Glomerular endothelial cell (primary cell): ENCODE results near the gene NLGN1. TPM values are rescaled to one million over a fixed set of nuclear protein-coding genes. Genes with fewer than 3 reads are reported as not detected.

Source experiments
- DNase-seq: peaks from one replicate; pipeline ENCODE4 v3.0.0-alpha.2; 2011; ENCODE audit warnings: low read depth, low spot score; ENCODE audit errors: extremely low read depth
- total RNA-seq: library from RNA; depleted of rRNA; stranded (reverse); fragments of >200 nt; gene quantifications from 2 replicates; pipeline ENCODE4 v1.2.3, GENCODE V29; 2015

The NLGN1 gene
- total RNA-seq, 1 donor from 2014 or later: 3.0 TPM

- no peak for DNase-seq
Measured at GRCh38 chr3:173823911-173824460, 426.4 kb downstream of the NLGN1 start.

GRCh38 chr3:173825730-173826129, 428.2 kb downstream of the NLGN1 start:
- DNase-seq: no peak

- DNase-seq: no peak
Measured at GRCh38 chr3:173826416-173826815, 428.9 kb downstream of the NLGN1 start.

- DNase-seq: no peak
Measured at GRCh38 chr3:173826901-173827609, 429.5 kb downstream of the NLGN1 start.

GRCh38 chr3:173838644-173839043, 441.1 kb downstream of the NLGN1 start:
- no peak for DNase-seq

- no peak for DNase-seq
Measured at GRCh38 chr3:173839859-173840258, 442.3 kb downstream of the NLGN1 start.

GRCh38 chr3:173841334-173841733, 443.8 kb downstream of the NLGN1 start:
- DNase-seq: no peak

GRCh38 chr3:173843060-173843459, 445.5 kb downstream of the NLGN1 start:
- no peak for DNase-seq

- DNase-seq: no peak
Measured at GRCh38 chr3:173846584-173846983, 449.0 kb downstream of the NLGN1 start.

- no peak for DNase-seq
Measured at GRCh38 chr3:173849489-173849888, 451.9 kb downstream of the NLGN1 start.

- DNase-seq: no peak
Measured at GRCh38 chr3:173857154-173857553, 459.6 kb downstream of the NLGN1 start.

GRCh38 chr3:173862701-173863100, 465.2 kb downstream of the NLGN1 start:
- no peak for DNase-seq

- no peak for DNase-seq
Measured at GRCh38 chr3:173863551-173863950, 466.0 kb downstream of the NLGN1 start.

GRCh38 chr3:173865900-173866498, 468.5 kb downstream of the NLGN1 start:
- no peak for DNase-seq

GRCh38 chr3:173869766-173870165, 472.2 kb downstream of the NLGN1 start:
- no peak for DNase-seq

GRCh38 chr3:173870976-173871375, 473.4 kb downstream of the NLGN1 start:
- no peak for DNase-seq

GRCh38 chr3:173875790-173876189, 478.2 kb downstream of the NLGN1 start:
- DNase-seq: no peak

GRCh38 chr3:173876476-173876875, 478.9 kb downstream of the NLGN1 start:
- DNase-seq: no peak

- no peak for DNase-seq
Measured at GRCh38 chr3:173887888-173888287, 490.3 kb downstream of the NLGN1 start.

GRCh38 chr3:173889596-173889995, 492.1 kb downstream of the NLGN1 start:
- no peak for DNase-seq

- no peak for DNase-seq
Measured at GRCh38 chr3:173890091-173890490, 492.5 kb downstream of the NLGN1 start.
